B cell (primary cell): ENCODE results near the gene SEMA3A. TPM values are rescaled to one million over a fixed set of nuclear protein-coding genes. Genes with fewer than 3 reads are reported as not detected.

Source experiments
- ATAC-seq: fragments of 200-7000 bp; cut with Tn5 transposase; one replicate; pipeline ENCODE4 v1.10.0; 2021; ENCODE audit warnings: low read depth, mild to moderate bottlenecking, moderate number of reproducible peaks, moderate library complexity
- CTCF ChIA-PET: fragments of 350-600 bp; sonication (Branson Sonifier 250); formaldehyde crosslinking; loops from one replicate; lab custom pipeline; 2021; ENCODE audit warnings: antibody characterized with exemption, inconsistent platforms; lab: Charles Lee
- POLR2A ChIA-PET: fragments of 350-600 bp; sonication (Branson Sonifier 250); formaldehyde crosslinking; loops from one replicate; lab custom pipeline; 2021; ENCODE audit warnings: antibody characterized with exemption; lab: Charles Lee
- DNase-seq: peaks from one replicate; pipeline ENCODE4 v3.0.0; 2013
- H2AFZ ChIP-seq: 2 replicates; pipeline ENCODE4 v1.6.1; 2012; ENCODE audit warnings: mild to moderate bottlenecking, low read depth, low read length; ENCODE audit not compliant: insufficient read depth, poor library complexity, severe bottlenecking
- H3K27ac ChIP-seq, 2 donors: 1 replicate in 1 of 2; 2 replicates in 1 of 2; pipeline ENCODE4 v1.5.1; 2012 to 2013; ENCODE audit warnings: low read length in 2 of 2, mild to moderate bottlenecking in 2 of 2, moderate library complexity in 1 of 2
- H3K27me3 ChIP-seq, 4 experiments: fragments of 200-600 bp in 1 of 4; sonication (generic) in 1 of 4; replicated peaks in 1 of 4; 1 replicate in 2 of 4; 2 replicates in 2 of 4; pipeline versions ENCODE4 v1.6.1 to v1.7.0; 2013 to 2016; ENCODE audit warnings: low read length in 3 of 4, mild to moderate bottlenecking in 2 of 4, mixed read lengths in 1 of 4, moderate library complexity in 1 of 4; ENCODE audit not compliant: insufficient read depth in 4 of 4, control insufficient read depth in 3 of 4; ENCODE audit errors: control extremely low read depth in 1 of 4
- H3K36me3 ChIP-seq, 2 experiments: replicated peaks in 1 of 2; 1 replicate in 1 of 2; 2 replicates in 1 of 2; pipeline versions ENCODE4 v1.6.1 to v1.7.1; 2013; ENCODE audit warnings: low read length in 1 of 2; ENCODE audit not compliant: insufficient read depth in 2 of 2, control insufficient read depth in 1 of 2; ENCODE audit errors: control extremely low read depth in 1 of 2, extremely low read depth in 1 of 2
- H3K4me1 ChIP-seq, 2 donors: fragments of 200-600 bp in 1 of 2; sonication (generic) in 1 of 2; 1 replicate in 1 of 2; 2 replicates in 1 of 2; pipeline versions ENCODE4 v1.5.1 to v1.6.1; 2013 to 2017; ENCODE audit warnings: low read length in 2 of 2; ENCODE audit not compliant: control insufficient read depth in 2 of 2, insufficient read depth in 2 of 2
- H3K4me2 ChIP-seq: replicated peaks from 2 replicates; pipeline ENCODE3; 2012; ENCODE audit warnings: mild to moderate bottlenecking, low read depth, low read length; ENCODE audit not compliant: poor library complexity, severe bottlenecking
- H3K4me3 ChIP-seq, 5 experiments: fragments of 200-600 bp in 1 of 5; sonication (generic) in 1 of 5; 1 replicate in 3 of 5; 2 replicates in 2 of 5; pipeline versions ENCODE4 v1.5.1 to v1.7.0; 2011 to 2016; ENCODE audit warnings: low read length in 4 of 5, mild to moderate bottlenecking in 4 of 5, low read depth in 2 of 5, control low read depth in 1 of 5, moderate library complexity in 1 of 5; ENCODE audit not compliant: insufficient read depth in 1 of 5; ENCODE audit errors: control extremely low read depth in 1 of 5, extremely low read depth in 1 of 5
- H3K79me2 ChIP-seq: fragments of 200-600 bp; sonication (generic); one replicate; pipeline ENCODE4 v1.6.0; 2016; ENCODE audit warnings: low read length; ENCODE audit not compliant: control insufficient read depth, insufficient read depth
- H3K9ac ChIP-seq: fragments of 200-600 bp; sonication (generic); 2 replicates; pipeline ENCODE4 v1.6.1; 2017; ENCODE audit warnings: mild to moderate bottlenecking, low read length, moderate library complexity
- H3K9me3 ChIP-seq, 3 donors: one replicate each; pipeline versions ENCODE4 v1.6.1 to v1.7.1; 2013; ENCODE audit warnings: low read length in 2 of 3; ENCODE audit not compliant: control insufficient read depth in 2 of 3, insufficient read depth in 1 of 3; ENCODE audit errors: control extremely low read depth in 1 of 3
- H4K20me1 ChIP-seq: 2 replicates; pipeline ENCODE4 v1.6.0; 2012; ENCODE audit warnings: mild to moderate bottlenecking, low read length; ENCODE audit not compliant: insufficient read depth, control insufficient read depth, poor library complexity, severe bottlenecking
- H3K27ac Mint-ChIP-seq: one replicate; pipeline ENCODE4 v1.8.0; 2021; ENCODE audit warnings: mixed read lengths
- H3K27me3 Mint-ChIP-seq: one replicate; pipeline ENCODE4 v1.8.0; 2021; ENCODE audit warnings: mixed read lengths
- H3K4me1 Mint-ChIP-seq: one replicate; pipeline ENCODE4 v1.8.0; 2021; ENCODE audit warnings: mixed read lengths
- H3K4me3 Mint-ChIP-seq: one replicate; pipeline ENCODE4 v1.8.0; 2021; ENCODE audit warnings: mixed read lengths
- H3K9me3 Mint-ChIP-seq: one replicate; pipeline ENCODE4 v1.8.0; 2022; ENCODE audit warnings: mixed read lengths; ENCODE audit not compliant: insufficient read depth
- EZH2 ChIP-seq: IDR thresholded peaks from 2 replicates; pipeline ENCODE4 v1.6.1; 2012; ENCODE audit warnings: borderline replicate concordance, low read depth, mild to moderate bottlenecking, moderate library complexity, low read length; ENCODE audit not compliant: insufficient read depth, poor library complexity, severe bottlenecking
- WGBS: methylation state at CpG from one replicate; pipeline ENCODE4 v1.1.5; 2013; ENCODE audit warnings: missing lambda C conversion rate; ENCODE audit not compliant: insufficient coverage; 5-methylcytosine and 5-hydroxymethylcytosine counted together
- intact Hi-C: fragments of 100-400 bp; cut with micrococcal nuclease; formaldehyde crosslinking; loops from one replicate; pipeline ENCODE4 v1.10.0; 2022
- polyA plus RNA-seq: library from polyadenylated mRNA; depleted of rRNA; stranded (reverse); fragments of >200 nt; gene quantifications from 2 replicates; pipeline ENCODE4 v1.2.3, GENCODE V29; 2012
- total RNA-seq, 2 donors: library from RNA; stranded (reverse); fragments of 120-200 nt in 1 of 2; gene quantifications; 1 replicate in 1 of 2; 2 replicates in 1 of 2; pipeline versions ENCODE4 v1.2.3 to v1.2.4, GENCODE V29; 2013 to 2022
- TF ChIP-seq, protein P1 (sequence below): fragments of 200-600 bp; IDR thresholded peaks from one replicate; pipeline ENCODE4 v1.8.0; 2022; ENCODE audit warnings: antibody characterized with exemption, mild to moderate bottlenecking

SEMA3A gene
- total and polyA plus RNA-seq, 2 donors (not counting 1 experiment from before 2014, with no cell fraction given) = not detected

GRCh38 chr7:84207615-84208014, 13.0 kb upstream of the SEMA3A start:
- ATAC-seq (no peak), DNase-seq (no peak)
- no CpG with 5 or more reads among the region's 2 CpGs for WGBS
- no peaks in the 10 kb centered on the region for H3K9me3 ChIP-seq
- intact Hi-C loops = no loop called here
- H2AFZ ChIP-seq = no peak overlapping the region
- H3K4me2 ChIP-seq = no peak overlapping the region
- TF ChIP-seq, protein P1, sequence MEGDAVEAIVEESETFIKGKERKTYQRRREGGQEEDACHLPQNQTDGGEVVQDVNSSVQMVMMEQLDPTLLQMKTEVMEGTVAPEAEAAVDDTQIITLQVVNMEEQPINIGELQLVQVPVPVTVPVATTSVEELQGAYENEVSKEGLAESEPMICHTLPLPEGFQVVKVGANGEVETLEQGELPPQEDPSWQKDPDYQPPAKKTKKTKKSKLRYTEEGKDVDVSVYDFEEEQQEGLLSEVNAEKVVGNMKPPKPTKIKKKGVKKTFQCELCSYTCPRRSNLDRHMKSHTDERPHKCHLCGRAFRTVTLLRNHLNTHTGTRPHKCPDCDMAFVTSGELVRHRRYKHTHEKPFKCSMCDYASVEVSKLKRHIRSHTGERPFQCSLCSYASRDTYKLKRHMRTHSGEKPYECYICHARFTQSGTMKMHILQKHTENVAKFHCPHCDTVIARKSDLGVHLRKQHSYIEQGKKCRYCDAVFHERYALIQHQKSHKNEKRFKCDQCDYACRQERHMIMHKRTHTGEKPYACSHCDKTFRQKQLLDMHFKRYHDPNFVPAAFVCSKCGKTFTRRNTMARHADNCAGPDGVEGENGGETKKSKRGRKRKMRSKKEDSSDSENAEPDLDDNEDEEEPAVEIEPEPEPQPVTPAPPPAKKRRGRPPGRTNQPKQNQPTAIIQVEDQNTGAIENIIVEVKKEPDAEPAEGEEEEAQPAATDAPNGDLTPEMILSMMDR = no peak
- TF ChIP-seq EZH2 = no peak
- Mint-ChIP-seq H3K9me3 (no peaks in the 10 kb centered on the region), H3K4me3 (no peak overlapping the region), H3K27me3 (no peaks in the 10 kb centered on the region), H3K27ac (no peak overlapping the region), H3K4me1 (no peaks in the 10 kb centered on the region)
- H4K20me1 ChIP-seq = no peaks in the 10 kb centered on the region
- no peak overlapping the region for H3K9ac ChIP-seq
- no peak overlapping the region for H3K27ac ChIP-seq
- H3K4me3 ChIP-seq = no peak overlapping the region
- H3K36me3 ChIP-seq = no peaks in the 10 kb centered on the region
- no peaks in the 10 kb centered on the region for H3K79me2 ChIP-seq
- no peaks in the 10 kb centered on the region for H3K4me1 ChIP-seq
- no peaks in the 10 kb centered on the region for H3K27me3 ChIP-seq
- CTCF ChIA-PET = no interaction called here
- POLR2A ChIA-PET = no interaction called here

GRCh38 chr7:84207025-84207424, 12.4 kb upstream of the SEMA3A start:
- intact Hi-C loops = no loop called here
- TF ChIP-seq EZH2 = no peak
- TF ChIP-seq, protein P1 = no peak

More at GRCh38 chr7:84207025-84207424, 12.4 kb upstream of the SEMA3A start:
- no peak for DNase-seq
- no peaks in the 10 kb centered on the region for H4K20me1 ChIP-seq
- no peaks in the 10 kb centered on the region for H3K36me3 ChIP-seq
- H3K4me2 ChIP-seq = no peak overlapping the region
- no peaks in the 10 kb centered on the region for H3K27me3 ChIP-seq
- H3K27ac Mint-ChIP-seq = no peak overlapping the region
- no peak overlapping the region for H2AFZ ChIP-seq
- H3K4me1 ChIP-seq = no peaks in the 10 kb centered on the region
- no peak overlapping the region for H3K4me3 ChIP-seq
- no peak overlapping the region for H3K4me3 Mint-ChIP-seq
- H3K79me2 ChIP-seq = no peaks in the 10 kb centered on the region
- no peak overlapping the region for H3K27ac ChIP-seq
- ChIA-PET POLR2A (no interaction called here), CTCF (no interaction called here)
- H3K9me3 Mint-ChIP-seq = no peaks in the 10 kb centered on the region
- H3K9me3 ChIP-seq = no peaks in the 10 kb centered on the region
- no peaks in the 10 kb centered on the region for H3K4me1 Mint-ChIP-seq
- H3K27me3 Mint-ChIP-seq = no peaks in the 10 kb centered on the region
- no peak for ATAC-seq
- WGBS = no CpG with 5 or more reads among the region's 2 CpGs
- no peak overlapping the region for H3K9ac ChIP-seq
